GM23248 (cell line): ENCODE results near the gene PROC. TPM values are rescaled to one million over a fixed set of nuclear protein-coding genes. Genes with fewer than 3 reads are reported as not detected.

Experiments
- DNase-seq: peaks from one replicate; pipeline ENCODE4 v3.0.0-alpha.2; 2015
- H2AFZ ChIP-seq: fragments of 200-600 bp; sonication (generic); 2 replicates; pipeline ENCODE4 v1.6.1; 2016; ENCODE audit warnings: antibody characterized with exemption
- H3F3A ChIP-seq: fragments of 200-600 bp; sonication (generic); 2 replicates; pipeline ENCODE4 v1.6.1; 2016; ENCODE audit warnings: mild to moderate bottlenecking, antibody characterized with exemption, mixed run types; ENCODE audit not compliant: insufficient read depth
- H3K27ac ChIP-seq: fragments of 200-600 bp; sonication (generic); 2 replicates; pipeline ENCODE4 v1.5.1; 2016; ENCODE audit warnings: mild to moderate bottlenecking
- H3K27me3 ChIP-seq: fragments of 200-600 bp; sonication (generic); replicated peaks from 2 replicates; pipeline ENCODE4 v1.6.1; 2016; ENCODE audit warnings: mild to moderate bottlenecking; ENCODE audit not compliant: insufficient read depth
- H3K36me3 ChIP-seq: fragments of 200-600 bp; sonication (generic); 2 replicates; pipeline ENCODE4 v1.6.1; 2016; ENCODE audit warnings: low read depth, mild to moderate bottlenecking
- H3K4me1 ChIP-seq: fragments of 200-600 bp; sonication (generic); 2 replicates; pipeline ENCODE4 v1.6.1; 2016; ENCODE audit warnings: mild to moderate bottlenecking; ENCODE audit not compliant: insufficient read depth
- H3K4me2 ChIP-seq: fragments of 200-600 bp; sonication (generic); one replicate; pipeline ENCODE4 v1.6.1; 2016; ENCODE audit warnings: mild to moderate bottlenecking; ENCODE audit not compliant: unreplicated experiment
- H3K4me3 ChIP-seq: fragments of 200-600 bp; sonication (generic); 2 replicates; pipeline ENCODE4 v1.5.1; 2016; ENCODE audit warnings: mild to moderate bottlenecking
- H3K79me2 ChIP-seq: fragments of 200-600 bp; sonication (generic); 2 replicates; pipeline ENCODE4 v1.6.1; 2016; ENCODE audit warnings: mild to moderate bottlenecking; ENCODE audit not compliant: insufficient read depth
- H3K9ac ChIP-seq: fragments of 200-600 bp; sonication (generic); 2 replicates; pipeline ENCODE4 v1.6.1; 2016; ENCODE audit warnings: mild to moderate bottlenecking
- H3K9me2 ChIP-seq: fragments of 200-600 bp; sonication (generic); 2 replicates; pipeline ENCODE4 v1.6.1; 2016; ENCODE audit warnings: mixed run types, mild to moderate bottlenecking, moderate library complexity; ENCODE audit not compliant: insufficient read depth
- H3K9me3 ChIP-seq: fragments of 200-600 bp; sonication (generic); one replicate; pipeline ENCODE4 v1.6.1; 2017; ENCODE audit warnings: low read depth
- H4K20me1 ChIP-seq: fragments of 200-600 bp; sonication (generic); 2 replicates; pipeline ENCODE4 v1.6.0; 2016; ENCODE audit not compliant: insufficient read depth
- EZH2 ChIP-seq: fragments of 200-600 bp; sonication (generic); IDR thresholded peaks from 2 replicates; pipeline ENCODE4 v1.6.1; 2018; ENCODE audit warnings: antibody characterized with exemption, mild to moderate bottlenecking; ENCODE audit not compliant: insufficient read depth, poor library complexity, severe bottlenecking
- EZH2phosphoT487 ChIP-seq: fragments of 200-600 bp; sonication (generic); IDR thresholded peaks from 2 replicates; pipeline ENCODE4 v1.6.1; 2018; ENCODE audit warnings: antibody characterized with exemption, moderate library complexity, mild to moderate bottlenecking, low read depth; ENCODE audit not compliant: insufficient read depth
- WGBS, 2 experiments: methylation state at CpG; one replicate each; pipeline ENCODE4 v1.1.6; 2015 to 2017; ENCODE audit warnings: low lambda C conversion rate in 2 of 2, low coverage in 1 of 2; ENCODE audit errors: missing lambda C conversion rate in 2 of 2; 5-methylcytosine and 5-hydroxymethylcytosine counted together
- in situ Hi-C: fragments of 300-500 bp; cut with MboI; formaldehyde crosslinking; loops from 2 replicates; pipeline ENCODE4 v1.15.0; 2020
- polyA plus RNA-seq: library from polyadenylated mRNA; unstranded; fragments of >200 nt; fragmentation: Nextera tagmentation; extraction: Ambion mirVana; gene quantifications from 2 replicates; pipeline ENCODE4 v1.2.1, GENCODE V29; 2016
- total RNA-seq: library from RNA; depleted of rRNA; stranded (reverse); fragments of >200 nt; shearing (Covaris generic); gene quantifications from 2 replicates; pipeline ENCODE4 v1.2.3, GENCODE V29; 2014

Gene PROC
- total and polyA plus RNA-seq, 2 experiments from 2014 or later, result not detected

GRCh38 chr2:127389778-127390435 is 28.3 kb upstream of the PROC start:
- no peak overlapping the region for H3K4me3 ChIP-seq
- in situ Hi-C loops, result no loop called here
- DNase-seq, result no peak
- H3K36me3 ChIP-seq, result no peaks in the 10 kb centered on the region
- H3K79me2 ChIP-seq, result peaks cover 21% of the 10 kb centered on the region
- H3K4me1 ChIP-seq, result peaks cover 37% of the 10 kb centered on the region
- H3K27me3 ChIP-seq, result no peaks in the 10 kb centered on the region
- no peak overlapping the region for H3K4me2 ChIP-seq
- no peak overlapping the region for H3K9ac ChIP-seq
- no peaks in the 10 kb centered on the region for H3K9me3 ChIP-seq
- H3F3A ChIP-seq, result peaks cover 31% of the 10 kb centered on the region
- no peaks in the 10 kb centered on the region for H4K20me1 ChIP-seq
- TF ChIP-seq EZH2 (no peak), EZH2phosphoT487 (no peak)
- no peak overlapping the region for H3K27ac ChIP-seq
- 98 to 99% methylated on average over 5 of the region's 5 CpGs for whole genome bisulfite sequencing, 2 experiments
- H3K9me2 ChIP-seq, result no peaks in the 10 kb centered on the region
- H2AFZ ChIP-seq, result no peak overlapping the region

- in situ Hi-C loops, result no loop called here
- Histone ChIP-seq H3K36me3 (no peaks in the 10 kb centered on the region), H3K27me3 (no peaks in the 10 kb centered on the region), H3K4me3 (no peak overlapping the region), H3K4me2 (no peak overlapping the region), H3F3A (peaks cover 17% of the 10 kb centered on the region), H3K9ac (no peak overlapping the region), H3K79me2 (no peaks in the 10 kb centered on the region), H3K4me1 (peaks cover 26% of the 10 kb centered on the region), H3K27ac (peak overlapping the region; percentile 66), H2AFZ (no peak overlapping the region), H3K9me3 (no peaks in the 10 kb centered on the region), H3K9me2 (no peaks in the 10 kb centered on the region), H4K20me1 (no peaks in the 10 kb centered on the region)
- TF ChIP-seq EZH2phosphoT487 (no peak), EZH2 (no peak)
- WGBS, 2 experiments, result 56 to 67% methylated on average over 2 of the region's 2 CpGs
- DNase-seq, result peak; percentile 75
Measured at GRCh38 chr2:127392133-127392827, 25.9 kb upstream of the PROC start.

GRCh38 chr2:127392828-127393578 is 25.2 kb upstream of the PROC start:
- 79 to 93% methylated on average over 1 of the region's 1 CpG for WGBS, 2 experiments

GRCh38 chr2:127394492-127394891 is 23.7 kb upstream of the PROC start:
- Histone ChIP-seq H4K20me1 (no peaks in the 10 kb centered on the region), H2AFZ (no peak overlapping the region), H3K27me3 (no peaks in the 10 kb centered on the region), H3K4me1 (peaks cover 31% of the 10 kb centered on the region), H3K9ac (no peak overlapping the region), H3F3A (peaks cover 17% of the 10 kb centered on the region), H3K4me2 (no peak overlapping the region), H3K4me3 (no peak overlapping the region), H3K9me3 (no peaks in the 10 kb centered on the region), H3K36me3 (no peaks in the 10 kb centered on the region), H3K79me2 (no peaks in the 10 kb centered on the region), H3K9me2 (no peaks in the 10 kb centered on the region), H3K27ac (no peak overlapping the region)
- no peak for TF ChIP-seq EZH2
- TF ChIP-seq EZH2phosphoT487, result no peak
- in situ Hi-C loops, result no loop called here
- 81 to 87% methylated on average over 3 of the region's 3 CpGs for WGBS, 2 experiments
- DNase-seq, result no peak

More at GRCh38 chr2:127392828-127393578, 25.2 kb upstream of the PROC start:
- Histone ChIP-seq H3K4me1 (peaks cover 28% of the 10 kb centered on the region), H4K20me1 (no peaks in the 10 kb centered on the region), H3K27me3 (no peaks in the 10 kb centered on the region), H3K9me3 (no peaks in the 10 kb centered on the region), H3K79me2 (no peaks in the 10 kb centered on the region), H3K4me2 (no peak overlapping the region), H3F3A (peaks cover 17% of the 10 kb centered on the region), H3K4me3 (no peak overlapping the region), H3K9ac (no peak overlapping the region), H3K9me2 (no peaks in the 10 kb centered on the region), H2AFZ (no peak overlapping the region), H3K27ac (peak overlapping the region; percentile 66), H3K36me3 (no peaks in the 10 kb centered on the region)
- no peak for TF ChIP-seq EZH2
- no peak for TF ChIP-seq EZH2phosphoT487
- DNase-seq, result peak; percentile 29
- in situ Hi-C loops, result no loop called here
